Large intestine (tissue), 3 donors: Measurements from ENCODE around the gene CPB1. TPM values are rescaled to one million over a fixed set of nuclear protein-coding genes. Genes with fewer than 3 reads are reported as not detected.

ENCODE experiments used
- DNase-seq, 2 donors: peaks; one replicate each; pipeline versions ENCODE4 v3.0.0 to v3.0.0-alpha.2; 2013
- H3K27ac ChIP-seq: one replicate; pipeline ENCODE4 v1.5.1; 2013; ENCODE audit warnings: low read length
- H3K27me3 ChIP-seq: 2 replicates; pipeline ENCODE4 v1.6.1; 2013; ENCODE audit warnings: low read length; ENCODE audit not compliant: control insufficient read depth, insufficient read depth
- H3K36me3 ChIP-seq: 2 replicates; pipeline ENCODE4 v1.6.1; 2013; ENCODE audit warnings: low read length; ENCODE audit not compliant: control insufficient read depth, insufficient read depth
- H3K4me1 ChIP-seq: one replicate; pipeline ENCODE4 v1.6.1; 2013; ENCODE audit warnings: low read length; ENCODE audit not compliant: control insufficient read depth, insufficient read depth
- H3K4me3 ChIP-seq: one replicate; pipeline ENCODE4 v1.5.1; 2013; ENCODE audit warnings: low read length
- H3K9me3 ChIP-seq: one replicate; pipeline ENCODE4 v1.6.1; 2013; ENCODE audit warnings: mild to moderate bottlenecking, low read depth, low read length, moderate library complexity; ENCODE audit not compliant: control insufficient read depth
- WGBS: methylation state at CpG from one replicate; pipeline ENCODE4 v1.1.5; 2013; ENCODE audit warnings: low lambda C conversion rate; ENCODE audit not compliant: insufficient coverage; 5-methylcytosine and 5-hydroxymethylcytosine counted together
- polyA plus RNA-seq: library from polyadenylated mRNA; unstranded; fragments of 120-200 nt; gene quantifications from one replicate; pipeline ENCODE4 v1.2.1, GENCODE V29; 2013

The CPB1 gene
- polyA plus RNA-seq, 1 donor = 1.9 TPM

GRCh38 chr3:148856384-148856783, 28.8 kb downstream of the CPB1 start:
- Histone ChIP-seq H3K4me1 (no peaks in the 10 kb centered on the region), H3K27ac (no peak overlapping the region), H3K9me3 (no peaks in the 10 kb centered on the region), H3K27me3 (no peaks in the 10 kb centered on the region), H3K36me3 (no peaks in the 10 kb centered on the region), H3K4me3 (no peak overlapping the region)
- 93% methylated on average over 2 of the region's 3 CpGs for WGBS
- DNase-seq = no peak

- Histone ChIP-seq H3K4me3 (no peak overlapping the region), H3K27ac (no peak overlapping the region), H3K27me3 (peaks cover 4% of the 10 kb centered on the region), H3K36me3 (no peaks in the 10 kb centered on the region), H3K4me1 (no peaks in the 10 kb centered on the region), H3K9me3 (no peaks in the 10 kb centered on the region)
- DNase-seq = no peak
- 100% methylated on average over 1 of the region's 4 CpGs for WGBS
Observed at GRCh38 chr3:148857316-148857715, 29.7 kb downstream of the CPB1 start.

- Histone ChIP-seq H3K27me3 (peaks cover 4% of the 10 kb centered on the region), H3K27ac (no peak overlapping the region), H3K9me3 (no peaks in the 10 kb centered on the region), H3K36me3 (no peaks in the 10 kb centered on the region), H3K4me1 (no peaks in the 10 kb centered on the region), H3K4me3 (no peak overlapping the region)
- 0% methylated on average over 1 of the region's 1 CpG for WGBS
- DNase-seq = peak in 1 of 2 donors; percentile 28
Observed at GRCh38 chr3:148861277-148861869, 33.8 kb downstream of the CPB1 start.

GRCh38 chr3:148863297-148863696, 35.7 kb downstream of the CPB1 start:
- Histone ChIP-seq H3K4me1 (no peaks in the 10 kb centered on the region), H3K27ac (no peak overlapping the region), H3K9me3 (no peaks in the 10 kb centered on the region), H3K36me3 (no peaks in the 10 kb centered on the region), H3K4me3 (no peak overlapping the region), H3K27me3 (peaks cover 4% of the 10 kb centered on the region)
- WGBS = no CpG with 5 or more reads among the region's 4 CpGs
- no peak for DNase-seq

DNA sequence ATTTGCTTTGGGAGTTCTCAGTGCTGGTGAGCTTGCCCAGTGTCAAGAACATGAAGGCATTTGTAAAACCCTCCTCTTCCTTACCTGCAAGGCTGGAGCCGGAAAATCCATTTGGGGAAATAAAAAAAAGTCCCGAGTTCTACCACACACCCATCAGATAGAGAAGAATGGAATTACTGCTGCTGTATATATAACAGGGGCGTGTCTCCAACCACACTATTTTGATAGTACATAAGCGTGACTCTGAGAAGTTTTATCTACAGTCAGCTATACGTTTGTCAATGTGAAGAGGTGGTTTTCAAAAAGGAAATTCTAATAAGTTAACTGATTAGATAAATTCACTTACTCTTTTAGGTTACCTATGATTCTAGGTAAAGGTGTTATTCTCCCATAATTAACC, 36.2 kb downstream of the CPB1 start:
- H3K9me3 ChIP-seq = no peaks in the 10 kb centered on the region
- no peak overlapping the region for H3K4me3 ChIP-seq
- WGBS = no CpG with 5 or more reads among the region's 5 CpGs
- H3K27ac ChIP-seq = no peak overlapping the region
- peaks cover 4% of the 10 kb centered on the region for H3K27me3 ChIP-seq
- no peaks in the 10 kb centered on the region for H3K36me3 ChIP-seq
- H3K4me1 ChIP-seq = no peaks in the 10 kb centered on the region
- peak in 1 of 2 donors; percentile 36 for DNase-seq

DNA sequence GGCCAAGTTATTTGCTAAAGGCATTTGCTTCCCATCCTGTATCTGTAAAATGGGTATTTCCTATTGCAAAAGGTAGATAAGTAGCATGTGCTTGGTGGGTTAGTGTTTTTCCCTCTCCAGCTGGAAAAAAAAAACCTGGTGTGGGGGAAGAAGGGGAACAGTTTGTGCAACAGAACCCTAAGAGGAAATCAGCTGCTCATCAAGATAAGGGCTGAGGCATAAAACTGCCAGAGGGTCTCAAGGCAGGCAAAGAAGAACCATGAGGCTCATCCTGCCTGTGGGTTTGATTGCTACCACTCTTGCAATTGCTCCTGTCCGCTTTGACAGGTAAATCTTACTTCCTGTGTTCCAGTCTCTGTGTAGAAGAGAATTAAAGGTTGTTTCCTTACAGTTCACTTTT, 37.4 kb downstream of the CPB1 start, which contains the start of gene CPA3:
Gene CPA3 (plus strand): TSS at position 248 of the 400 bp plus-strand sequence. CDS start 12 bp downstream, at position 260.
- H3K27ac ChIP-seq = no peak within 1 kb of the TSS
- no peak within 1 kb of the TSS for H3K4me3 ChIP-seq
- WGBS = no CpG with 5 or more reads among the region's 1 CpG
- no peaks in the 10 kb centered on the region for H3K9me3 ChIP-seq
- DNase-seq = no peak
- no peaks in the 10 kb centered on the region for H3K36me3 ChIP-seq
- no peaks in the 10 kb centered on the region for H3K4me1 ChIP-seq
- peaks cover 4% of the 10 kb centered on the region for H3K27me3 ChIP-seq

GRCh38 chr3:148866261-148866660, 38.6 kb downstream of the CPB1 start:
- H3K4me1 ChIP-seq = no peaks in the 10 kb centered on the region
- WGBS = no CpG with 5 or more reads among the region's 4 CpGs
- DNase-seq = no peak
- H3K27me3 ChIP-seq = peaks cover 4% of the 10 kb centered on the region
- no peaks in the 10 kb centered on the region for H3K9me3 ChIP-seq
- H3K36me3 ChIP-seq = no peaks in the 10 kb centered on the region
- H3K27ac ChIP-seq = no peak overlapping the region
- H3K4me3 ChIP-seq = no peak overlapping the region

DNA sequence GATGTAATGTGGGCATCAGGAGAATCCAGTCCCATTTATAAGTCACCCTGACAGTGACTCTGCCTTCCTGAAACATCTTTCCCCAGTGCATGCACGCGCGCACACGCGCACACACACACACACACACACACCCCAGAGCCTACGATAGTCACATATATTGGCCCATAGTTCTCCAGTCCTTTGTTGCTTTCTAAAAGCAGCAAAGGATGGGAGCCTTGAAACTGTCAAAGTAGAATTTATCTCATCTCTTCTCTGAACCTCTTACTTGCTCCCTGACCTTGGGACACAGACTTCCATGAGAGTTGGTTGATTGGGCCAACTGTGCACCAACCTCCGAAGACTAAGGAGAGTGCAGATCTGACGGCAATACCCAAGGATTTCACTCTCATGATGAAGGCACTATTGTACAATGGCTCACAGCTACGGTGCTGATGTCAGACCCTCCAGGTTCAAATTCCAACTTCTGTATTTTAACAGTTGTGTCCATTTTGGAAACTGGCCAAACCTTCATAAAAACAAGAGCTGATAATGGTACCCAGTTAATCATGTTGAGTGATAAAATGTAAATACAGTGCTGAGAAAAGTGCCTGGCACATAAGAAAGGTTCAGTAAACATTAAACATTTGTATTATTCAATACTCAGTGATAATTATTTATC, 45.8 kb downstream of the CPB1 start:
- no peaks in the 10 kb centered on the region for H3K27me3 ChIP-seq
- no peaks in the 10 kb centered on the region for H3K4me1 ChIP-seq
- peak; percentile 23 to 74 for DNase-seq
- WGBS = no CpG with 5 or more reads among the region's 9 CpGs
- H3K27ac ChIP-seq = no peak overlapping the region
- no peak overlapping the region for H3K4me3 ChIP-seq
- H3K9me3 ChIP-seq = no peaks in the 10 kb centered on the region
- H3K36me3 ChIP-seq = no peaks in the 10 kb centered on the region

GRCh38 chr3:148873977-148874376, 46.4 kb downstream of the CPB1 start:
- no peak overlapping the region for H3K27ac ChIP-seq

DNA sequence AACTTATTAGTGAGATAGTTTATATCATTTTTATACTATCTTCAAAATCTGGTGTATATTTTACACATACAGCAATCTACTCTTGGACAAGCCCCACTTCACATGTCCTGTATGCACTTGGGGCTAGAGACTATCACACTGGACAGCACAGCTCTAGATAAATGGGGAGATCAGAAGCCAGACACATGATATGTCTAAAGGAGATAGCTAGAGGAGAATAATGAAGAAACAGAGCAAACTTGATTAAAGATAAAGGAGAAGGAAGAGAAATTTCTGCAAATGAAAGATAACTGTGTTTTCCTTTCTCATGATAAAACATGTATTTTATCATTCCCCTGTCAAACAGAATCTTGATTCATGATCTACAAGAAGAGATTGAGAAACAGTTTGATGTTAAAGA, 50.5 kb downstream of the CPB1 start:
- no peak for DNase-seq
- no peak overlapping the region for H3K27ac ChIP-seq
- H3K9me3 ChIP-seq = no peaks in the 10 kb centered on the region
- H3K27me3 ChIP-seq = no peaks in the 10 kb centered on the region
- no peak overlapping the region for H3K4me3 ChIP-seq
- no peaks in the 10 kb centered on the region for H3K36me3 ChIP-seq
- no peaks in the 10 kb centered on the region for H3K4me1 ChIP-seq

More at GRCh38 chr3:148873977-148874376, 46.4 kb downstream of the CPB1 start:
- WGBS = no CpG with 5 or more reads among the region's 1 CpG
- Histone ChIP-seq H3K27me3 (no peaks in the 10 kb centered on the region), H3K4me3 (no peak overlapping the region), H3K36me3 (no peaks in the 10 kb centered on the region), H3K4me1 (no peaks in the 10 kb centered on the region), H3K9me3 (no peaks in the 10 kb centered on the region)
- no peak for DNase-seq

DNA sequence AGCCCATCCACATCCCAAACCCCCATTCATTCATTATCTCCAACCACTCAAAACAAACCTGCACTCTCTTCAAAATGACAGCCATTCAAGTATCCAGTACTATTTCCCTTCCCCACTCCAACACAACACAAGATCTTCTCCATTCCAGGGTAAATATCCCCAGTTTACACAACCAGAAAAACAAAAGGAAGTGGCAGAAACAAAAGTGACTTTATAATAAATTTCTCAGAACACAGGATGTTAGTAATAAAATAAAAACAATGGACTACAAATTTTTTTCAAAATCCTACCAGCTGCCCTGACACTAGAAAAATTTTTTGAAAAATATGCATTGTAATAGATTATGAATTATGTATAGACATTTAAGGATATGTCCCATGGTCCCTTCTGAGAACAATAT, 51.6 kb downstream of the CPB1 start:
- H3K27me3 ChIP-seq = no peaks in the 10 kb centered on the region
- H3K4me1 ChIP-seq = no peaks in the 10 kb centered on the region
- H3K4me3 ChIP-seq = no peak overlapping the region
- H3K27ac ChIP-seq = no peak overlapping the region
- H3K9me3 ChIP-seq = no peaks in the 10 kb centered on the region
- no peaks in the 10 kb centered on the region for H3K36me3 ChIP-seq
- DNase-seq = no peak
